Hepatocyte (in vitro differentiated cells): ENCODE data around the gene ANKRD50. TPM values are rescaled to one million over a fixed set of nuclear protein-coding genes. Genes with fewer than 3 reads are reported as not detected.

Experiments used
- DNase-seq: peaks from one replicate; pipeline ENCODE4 v3.0.0-alpha.2; 2016; ENCODE audit warnings: low spot score
- H2AFZ ChIP-seq: fragments of 200-600 bp; sonication (generic); 2 replicates; pipeline ENCODE4 v1.6.0; 2016; ENCODE audit warnings: antibody characterized with exemption, mild to moderate bottlenecking
- H3K27ac ChIP-seq: fragments of 200-600 bp; sonication (generic); 2 replicates; pipeline ENCODE4 v1.5.1; 2016; ENCODE audit warnings: mild to moderate bottlenecking
- H3K27me3 ChIP-seq: fragments of 200-600 bp; sonication (generic); 2 replicates; pipeline ENCODE4 v1.6.1; 2016
- H3K36me3 ChIP-seq: fragments of 200-600 bp; sonication (generic); replicated peaks from 2 replicates; pipeline ENCODE4 v1.5.1; 2016; ENCODE audit warnings: low read depth; ENCODE audit not compliant: insufficient read depth
- H3K4me1 ChIP-seq: fragments of 200-600 bp; sonication (generic); 2 replicates; pipeline ENCODE4 v1.5.1; 2016; ENCODE audit warnings: mild to moderate bottlenecking, moderate library complexity; ENCODE audit not compliant: insufficient read depth
- H3K4me2 ChIP-seq: fragments of 200-600 bp; sonication (generic); 2 replicates; pipeline ENCODE4 v1.6.0; 2016
- H3K4me3 ChIP-seq: fragments of 200-600 bp; sonication (generic); 2 replicates; pipeline ENCODE4 v1.5.1; 2016; ENCODE audit warnings: mild to moderate bottlenecking
- H3K79me2 ChIP-seq: fragments of 200-600 bp; sonication (generic); 2 replicates; pipeline ENCODE4 v1.6.0; 2017; ENCODE audit warnings: mild to moderate bottlenecking
- H3K9me2 ChIP-seq: fragments of 200-600 bp; sonication (generic); replicated peaks from 2 replicates; pipeline ENCODE4 v1.6.0; 2017; ENCODE audit warnings: mild to moderate bottlenecking; ENCODE audit not compliant: insufficient read depth
- H3K9me3 ChIP-seq: fragments of 200-600 bp; sonication (generic); 2 replicates; pipeline ENCODE4 v1.5.1; 2016; ENCODE audit warnings: low read depth, mild to moderate bottlenecking
- H4K20me1 ChIP-seq: fragments of 200-600 bp; sonication (generic); 2 replicates; pipeline ENCODE4 v1.6.0; 2016; ENCODE audit warnings: mild to moderate bottlenecking; ENCODE audit not compliant: insufficient read depth, poor library complexity, severe bottlenecking
- EZH2 ChIP-seq: fragments of 200-600 bp; sonication (generic); IDR thresholded peaks from 2 replicates; pipeline ENCODE4 v1.6.1; 2016; ENCODE audit warnings: antibody characterized with exemption, mild to moderate bottlenecking, borderline replicate concordance
- EZH2phosphoT487 ChIP-seq: fragments of 200-600 bp; sonication (generic); IDR thresholded peaks from one replicate; pipeline ENCODE4 v1.6.1; 2018; ENCODE audit warnings: antibody characterized with exemption, mild to moderate bottlenecking, low read depth, moderate library complexity; ENCODE audit not compliant: unreplicated experiment, severe bottlenecking
- WGBS: methylation state at CpG from one replicate; pipeline ENCODE4 v1.1.6; 2016; ENCODE audit warnings: low lambda C conversion rate; ENCODE audit errors: missing lambda C conversion rate; 5-methylcytosine and 5-hydroxymethylcytosine counted together
- polyA plus RNA-seq: library from polyadenylated mRNA; unstranded; fragments of >200 nt; fragmentation: Nextera tagmentation; extraction: Ambion mirVana; gene quantifications from 2 replicates; pipeline ENCODE4 v1.2.1, GENCODE V29; 2016
- total RNA-seq: library from RNA; depleted of rRNA; stranded (reverse); fragments of >200 nt; gene quantifications from 2 replicates; pipeline ENCODE4 v1.2.3, GENCODE V29; 2014
- TF ChIP-seq, protein P1 (sequence below): fragments of 200-600 bp; sonication (generic); IDR thresholded peaks from 2 replicates; pipeline ENCODE4 v1.5.1; 2016; ENCODE audit warnings: antibody characterized with exemption, mild to moderate bottlenecking; ENCODE audit not compliant: poor library complexity

Gene ANKRD50
- total and polyA plus RNA-seq, 2 experiments from 2014 or later = 6.7 to 37.4 TPM

DNA sequence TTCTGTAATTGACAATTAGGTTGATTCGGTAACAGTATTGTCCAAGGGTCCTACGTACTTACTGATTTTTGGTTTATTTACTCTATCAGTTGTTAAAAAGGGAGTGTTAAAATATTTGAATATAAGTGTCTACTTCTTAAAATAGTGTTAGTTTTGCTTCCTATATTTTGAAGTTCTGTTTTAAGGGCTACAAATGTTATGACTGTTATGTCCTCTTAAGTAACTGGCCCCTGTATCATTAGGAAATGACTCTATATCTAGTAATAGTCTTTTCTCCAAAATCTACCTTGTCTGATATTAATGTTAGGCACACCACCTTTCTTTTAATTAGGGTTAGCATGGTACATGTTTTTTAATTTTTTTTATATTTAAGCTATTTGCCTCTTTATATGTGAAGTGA, 30.1 kb downstream of the ANKRD50 start:
- H3K4me1 ChIP-seq = no peaks in the 10 kb centered on the region
- no peaks in the 10 kb centered on the region for H3K27me3 ChIP-seq
- H3K9me3 ChIP-seq = no peaks in the 10 kb centered on the region
- no peaks in the 10 kb centered on the region for H4K20me1 ChIP-seq
- no peak overlapping the region for H3K4me2 ChIP-seq
- TF ChIP-seq EZH2 = no peak
- TF ChIP-seq, protein P1, sequence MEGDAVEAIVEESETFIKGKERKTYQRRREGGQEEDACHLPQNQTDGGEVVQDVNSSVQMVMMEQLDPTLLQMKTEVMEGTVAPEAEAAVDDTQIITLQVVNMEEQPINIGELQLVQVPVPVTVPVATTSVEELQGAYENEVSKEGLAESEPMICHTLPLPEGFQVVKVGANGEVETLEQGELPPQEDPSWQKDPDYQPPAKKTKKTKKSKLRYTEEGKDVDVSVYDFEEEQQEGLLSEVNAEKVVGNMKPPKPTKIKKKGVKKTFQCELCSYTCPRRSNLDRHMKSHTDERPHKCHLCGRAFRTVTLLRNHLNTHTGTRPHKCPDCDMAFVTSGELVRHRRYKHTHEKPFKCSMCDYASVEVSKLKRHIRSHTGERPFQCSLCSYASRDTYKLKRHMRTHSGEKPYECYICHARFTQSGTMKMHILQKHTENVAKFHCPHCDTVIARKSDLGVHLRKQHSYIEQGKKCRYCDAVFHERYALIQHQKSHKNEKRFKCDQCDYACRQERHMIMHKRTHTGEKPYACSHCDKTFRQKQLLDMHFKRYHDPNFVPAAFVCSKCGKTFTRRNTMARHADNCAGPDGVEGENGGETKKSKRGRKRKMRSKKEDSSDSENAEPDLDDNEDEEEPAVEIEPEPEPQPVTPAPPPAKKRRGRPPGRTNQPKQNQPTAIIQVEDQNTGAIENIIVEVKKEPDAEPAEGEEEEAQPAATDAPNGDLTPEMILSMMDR = no peak
- TF ChIP-seq EZH2phosphoT487 = no peak
- H3K9me2 ChIP-seq = no peaks in the 10 kb centered on the region
- no peak overlapping the region for H3K27ac ChIP-seq
- H3K36me3 ChIP-seq = no peaks in the 10 kb centered on the region
- H3K79me2 ChIP-seq = peaks cover 78% of the 10 kb centered on the region
- H2AFZ ChIP-seq = no peak overlapping the region
- WGBS = 99% methylated on average over 2 of the region's 2 CpGs
- no peak overlapping the region for H3K4me3 ChIP-seq
- no peak for DNase-seq

DNA sequence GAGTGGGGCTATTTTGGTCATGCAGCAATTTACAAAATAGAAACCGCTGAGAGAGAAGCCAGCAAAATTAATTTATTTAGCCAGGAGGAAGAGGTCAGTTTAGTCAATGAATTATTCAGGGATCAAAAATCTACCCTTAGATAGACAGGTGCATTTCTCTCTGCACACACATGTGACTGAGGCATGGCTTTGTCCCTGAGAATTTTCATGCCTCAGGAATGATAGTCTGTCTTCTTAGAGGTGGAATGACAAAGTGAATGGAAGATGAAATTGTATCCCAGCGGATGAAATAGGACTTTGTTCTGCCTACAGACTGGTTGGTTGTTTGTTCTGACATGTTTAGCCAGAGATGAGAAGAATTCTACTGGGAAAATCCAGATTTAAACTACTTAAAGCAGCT, 46.0 kb downstream of the ANKRD50 start:
- Histone ChIP-seq H3K79me2 (no peaks in the 10 kb centered on the region), H3K4me1 (no peaks in the 10 kb centered on the region), H2AFZ (no peak overlapping the region), H3K4me3 (no peak overlapping the region), H3K9me3 (no peaks in the 10 kb centered on the region), H4K20me1 (no peaks in the 10 kb centered on the region), H3K9me2 (no peaks in the 10 kb centered on the region), H3K4me2 (no peak overlapping the region), H3K36me3 (no peaks in the 10 kb centered on the region), H3K27ac (no peak overlapping the region), H3K27me3 (no peaks in the 10 kb centered on the region)
- WGBS = 91% methylated on average over 2 of the region's 2 CpGs
- TF ChIP-seq, protein P1 = no peak
- TF ChIP-seq EZH2 = no peak
- no peak for TF ChIP-seq EZH2phosphoT487
- DNase-seq = no peak

DNA sequence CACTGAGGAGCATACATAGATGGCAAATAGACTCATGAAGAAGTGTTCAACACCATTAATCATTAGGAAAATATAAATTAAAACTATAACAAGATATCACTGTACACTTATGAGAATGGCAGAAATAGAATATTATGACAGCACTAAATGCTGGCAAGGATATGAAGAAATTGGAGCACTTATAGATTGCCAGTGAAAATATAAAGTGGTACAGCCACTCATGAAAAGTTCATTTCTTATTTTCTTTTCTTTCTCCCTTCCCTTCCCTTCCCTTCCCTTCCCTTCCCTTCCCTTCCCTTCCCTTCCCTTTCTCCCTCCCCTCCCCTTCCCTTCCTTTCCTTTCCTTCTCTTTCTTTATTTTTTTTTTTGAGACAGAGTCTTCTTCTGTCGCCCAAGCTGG, 53.7 kb downstream of the ANKRD50 start:
- H3K4me2 ChIP-seq = no peak overlapping the region
- no peaks in the 10 kb centered on the region for H3K9me2 ChIP-seq
- no peaks in the 10 kb centered on the region for H3K4me1 ChIP-seq
- H3K4me3 ChIP-seq = no peak overlapping the region
- WGBS = 75% methylated on average over 1 of the region's 1 CpG
- no peak for TF ChIP-seq EZH2
- TF ChIP-seq, protein P1 = no peak
- TF ChIP-seq EZH2phosphoT487 = no peak
- no peaks in the 10 kb centered on the region for H3K79me2 ChIP-seq
- H3K9me3 ChIP-seq = no peaks in the 10 kb centered on the region
- no peak for DNase-seq
- no peaks in the 10 kb centered on the region for H4K20me1 ChIP-seq
- no peak overlapping the region for H3K27ac ChIP-seq
- H3K27me3 ChIP-seq = no peaks in the 10 kb centered on the region
- no peak overlapping the region for H2AFZ ChIP-seq
- H3K36me3 ChIP-seq = no peaks in the 10 kb centered on the region

DNA sequence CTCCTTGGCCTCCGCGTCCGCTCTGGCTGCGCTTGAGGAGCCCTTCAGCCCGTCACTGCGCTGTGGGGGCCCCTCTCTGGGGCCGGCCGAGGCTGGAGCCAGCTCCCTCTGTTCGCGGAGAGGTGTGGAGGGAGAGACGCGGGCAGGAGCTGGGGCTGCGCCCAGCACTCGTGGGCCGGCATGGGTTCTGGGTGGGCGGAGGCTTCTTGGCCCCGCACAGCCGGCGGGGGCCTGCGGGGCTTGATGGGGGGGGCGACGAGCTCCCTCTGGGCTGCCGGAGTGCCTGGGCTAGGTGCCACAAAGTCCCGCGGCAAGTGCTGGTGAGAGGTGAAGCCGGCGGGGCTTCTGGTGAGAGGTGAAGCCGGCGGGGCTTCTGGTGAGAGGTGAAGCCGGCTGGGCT, 61.9 kb downstream of the ANKRD50 start:
- Histone ChIP-seq H3K4me1 (no peaks in the 10 kb centered on the region), H3K27ac (no peak overlapping the region), H3K27me3 (no peaks in the 10 kb centered on the region), H3K4me3 (no peak overlapping the region), H3K9me3 (no peaks in the 10 kb centered on the region), H4K20me1 (no peaks in the 10 kb centered on the region), H2AFZ (no peak overlapping the region), H3K4me2 (no peak overlapping the region), H3K79me2 (no peaks in the 10 kb centered on the region), H3K36me3 (no peaks in the 10 kb centered on the region), H3K9me2 (no peaks in the 10 kb centered on the region)
- TF ChIP-seq EZH2phosphoT487 (no peak), EZH2 (no peak)
- TF ChIP-seq, protein P1 = no peak
- WGBS = over 99% methylated on average over 10 of the region's 30 CpGs
- DNase-seq = no peak
